Measurements from ENCODE around the gene MRPL30.
"Not testable (repeated sequence)": the region's sequence is repeated elsewhere in the genome, so short reads cannot be mapped to it uniquely, and the experiment has no call there.

MRPL30 gene

GRCh38 chr2:99156891-99157290 is 24.1 kb upstream of the MRPL30 start:
- H3K27me3 ChIP-seq (ENCODE audit: insufficient read depth, low read length), result no peaks in the 10 kb centered on the region
- no peaks in the 10 kb centered on the region for H3K9me3 ChIP-seq (ENCODE audit: low read length)
- no peak overlapping the region for H2AFZ ChIP-seq (ENCODE audit: low read depth, low read length)
- peaks cover 8% of the 10 kb centered on the region for H3K36me3 ChIP-seq (ENCODE audit: insufficient read depth, low read length)
- peaks cover 8% of the 10 kb centered on the region for H3K4me1 ChIP-seq (ENCODE audit: insufficient read depth, low read length)
- no peak overlapping the region for H3K4me3 ChIP-seq (ENCODE audit: low read length)

- H3K36me3 ChIP-seq (ENCODE audit: insufficient read depth, low read length), result peaks cover 14% of the 10 kb centered on the region
- H3K9me3 ChIP-seq (ENCODE audit: low read length), result no peaks in the 10 kb centered on the region
- H2AFZ ChIP-seq (ENCODE audit: low read depth, low read length), result no peak overlapping the region
- no peak overlapping the region for H3K4me3 ChIP-seq (ENCODE audit: low read length)
- peaks cover 8% of the 10 kb centered on the region for H3K4me1 ChIP-seq (ENCODE audit: insufficient read depth, low read length)
- H3K27me3 ChIP-seq (ENCODE audit: insufficient read depth, low read length), result no peaks in the 10 kb centered on the region
Measured at GRCh38 chr2:99158599-99158998, 22.4 kb upstream of the MRPL30 start.

GRCh38 chr2:99159594-99159993 is 21.4 kb upstream of the MRPL30 start:
- H3K9me3 ChIP-seq (ENCODE audit: low read length), result no peaks in the 10 kb centered on the region
- no peaks in the 10 kb centered on the region for H3K27me3 ChIP-seq (ENCODE audit: insufficient read depth, low read length)
- no peak overlapping the region for H3K4me3 ChIP-seq (ENCODE audit: low read length)
- H3K4me1 ChIP-seq (ENCODE audit: insufficient read depth, low read length), result peaks cover 8% of the 10 kb centered on the region
- no peak overlapping the region for H2AFZ ChIP-seq (ENCODE audit: low read depth, low read length)
- H3K36me3 ChIP-seq (ENCODE audit: insufficient read depth, low read length), result peaks cover 14% of the 10 kb centered on the region

GRCh38 chr2:99166218-99166617 is 14.8 kb upstream of the MRPL30 start:
- Histone ChIP-seq H3K4me1 (ENCODE audit: insufficient read depth, low read length) (no peaks in the 10 kb centered on the region), H2AFZ (ENCODE audit: low read depth, low read length) (no peak overlapping the region), H3K27me3 (ENCODE audit: insufficient read depth, low read length) (no peaks in the 10 kb centered on the region), H3K9me3 (ENCODE audit: low read length) (no peaks in the 10 kb centered on the region), H3K36me3 (ENCODE audit: insufficient read depth, low read length) (peaks cover 47% of the 10 kb centered on the region), H3K4me3 (ENCODE audit: low read length) (no peak overlapping the region)

GRCh38 chr2:99169534-99169933 is 11.4 kb upstream of the MRPL30 start:
- H3K27me3 ChIP-seq (ENCODE audit: insufficient read depth, low read length), result no peaks in the 10 kb centered on the region
- no peaks in the 10 kb centered on the region for H3K4me1 ChIP-seq (ENCODE audit: insufficient read depth, low read length)
- H2AFZ ChIP-seq (ENCODE audit: low read depth, low read length), result no peak overlapping the region
- peaks cover 57% of the 10 kb centered on the region for H3K36me3 ChIP-seq (ENCODE audit: insufficient read depth, low read length)
- no peak overlapping the region for H3K4me3 ChIP-seq (ENCODE audit: low read length)
- H3K9me3 ChIP-seq (ENCODE audit: low read length), result no peaks in the 10 kb centered on the region

- peaks cover 52% of the 10 kb centered on the region for H3K36me3 ChIP-seq (ENCODE audit: insufficient read depth, low read length)
Measured at GRCh38 chr2:99171377-99172140, 9.4 kb upstream of the MRPL30 start.

GRCh38 chr2:99181624-99182000 is 628 bp downstream of the MRPL30 start:
- Histone ChIP-seq H3K9me3 (ENCODE audit: low read length) (no peaks in the 10 kb centered on the region), H3K36me3 (ENCODE audit: insufficient read depth, low read length) (peaks cover 4% of the 10 kb centered on the region), H3K4me3 (ENCODE audit: low read length) (peak overlapping the region; percentile 64), H3K4me1 (ENCODE audit: insufficient read depth, low read length) (peaks cover 4% of the 10 kb centered on the region), H3K27me3 (ENCODE audit: insufficient read depth, low read length) (no peaks in the 10 kb centered on the region), H2AFZ (ENCODE audit: low read depth, low read length) (peak overlapping the region; percentile 41)

More at GRCh38 chr2:99171377-99172140, 9.4 kb upstream of the MRPL30 start:
- H3K4me3 ChIP-seq (ENCODE audit: low read length), result no peak overlapping the region
- H3K4me1 ChIP-seq (ENCODE audit: insufficient read depth, low read length), result no peaks in the 10 kb centered on the region
- H3K9me3 ChIP-seq (ENCODE audit: low read length), result no peaks in the 10 kb centered on the region
- no peak overlapping the region for H2AFZ ChIP-seq (ENCODE audit: low read depth, low read length)
- H3K27me3 ChIP-seq (ENCODE audit: insufficient read depth, low read length), result no peaks in the 10 kb centered on the region

GRCh38 chr2:99183025-99183424 is 2.0 kb downstream of the MRPL30 start:
- no peak overlapping the region for H3K4me3 ChIP-seq (ENCODE audit: low read length)
- peaks cover 11% of the 10 kb centered on the region for H3K36me3 ChIP-seq (ENCODE audit: insufficient read depth, low read length)
- H2AFZ ChIP-seq (ENCODE audit: low read depth, low read length), result no peak overlapping the region
- no peaks in the 10 kb centered on the region for H3K27me3 ChIP-seq (ENCODE audit: insufficient read depth, low read length)
- no peaks in the 10 kb centered on the region for H3K9me3 ChIP-seq (ENCODE audit: low read length)
- peaks cover 4% of the 10 kb centered on the region for H3K4me1 ChIP-seq (ENCODE audit: insufficient read depth, low read length)

- H3K9me3 ChIP-seq (ENCODE audit: low read length), result no peaks in the 10 kb centered on the region
- H2AFZ ChIP-seq (ENCODE audit: low read depth, low read length), result no peak overlapping the region
- H3K4me3 ChIP-seq (ENCODE audit: low read length), result no peak overlapping the region
- H3K36me3 ChIP-seq (ENCODE audit: insufficient read depth, low read length), result peaks cover 24% of the 10 kb centered on the region
- H3K4me1 ChIP-seq (ENCODE audit: insufficient read depth, low read length), result peaks cover 3% of the 10 kb centered on the region
- H3K27me3 ChIP-seq (ENCODE audit: insufficient read depth, low read length), result no peaks in the 10 kb centered on the region
Measured at GRCh38 chr2:99184811-99185210, 3.8 kb downstream of the MRPL30 start.

- no peak overlapping the region for H3K4me3 ChIP-seq (ENCODE audit: low read length)
- peaks cover 2% of the 10 kb centered on the region for H3K9me3 ChIP-seq (ENCODE audit: low read length)
- H3K36me3 ChIP-seq (ENCODE audit: insufficient read depth, low read length), result peaks cover 40% of the 10 kb centered on the region
- H2AFZ ChIP-seq (ENCODE audit: low read depth, low read length), result no peak overlapping the region
- no peaks in the 10 kb centered on the region for H3K4me1 ChIP-seq (ENCODE audit: insufficient read depth, low read length)
- H3K27me3 ChIP-seq (ENCODE audit: insufficient read depth, low read length), result no peaks in the 10 kb centered on the region
Measured at GRCh38 chr2:99187011-99187410, 6.0 kb downstream of the MRPL30 start.

GRCh38 chr2:99188357-99188756 is 7.4 kb downstream of the MRPL30 start:
- peaks cover 5% of the 10 kb centered on the region for H3K9me3 ChIP-seq (ENCODE audit: low read length)
- no peaks in the 10 kb centered on the region for H3K27me3 ChIP-seq (ENCODE audit: insufficient read depth, low read length)
- no peaks in the 10 kb centered on the region for H3K4me1 ChIP-seq (ENCODE audit: insufficient read depth, low read length)
- H3K4me3 ChIP-seq (ENCODE audit: low read length), result no peak overlapping the region
- H2AFZ ChIP-seq (ENCODE audit: low read depth, low read length), result no peak overlapping the region
- H3K36me3 ChIP-seq (ENCODE audit: insufficient read depth, low read length), result peaks cover 48% of the 10 kb centered on the region

- Histone ChIP-seq H3K9me3 (ENCODE audit: low read length) (peaks cover 5% of the 10 kb centered on the region), H3K4me1 (ENCODE audit: insufficient read depth, low read length) (no peaks in the 10 kb centered on the region), H3K27me3 (ENCODE audit: insufficient read depth, low read length) (no peaks in the 10 kb centered on the region), H2AFZ (ENCODE audit: low read depth, low read length) (no peak overlapping the region), H3K36me3 (ENCODE audit: insufficient read depth, low read length) (peaks cover 65% of the 10 kb centered on the region), H3K4me3 (ENCODE audit: low read length) (no peak overlapping the region)
Measured at GRCh38 chr2:99190548-99190947, 9.6 kb downstream of the MRPL30 start.

GRCh38 chr2:99192364-99192763 is 11.4 kb downstream of the MRPL30 start:
- not testable (repeated sequence) for H3K9me3 ChIP-seq (ENCODE audit: low read length); H3K27me3 ChIP-seq (ENCODE audit: insufficient read depth, low read length); H3K4me3 ChIP-seq (ENCODE audit: low read length); H2AFZ ChIP-seq (ENCODE audit: low read depth, low read length); H3K4me1 ChIP-seq (ENCODE audit: insufficient read depth, low read length)
- peaks cover 75% of the 10 kb centered on the region for H3K36me3 ChIP-seq (ENCODE audit: insufficient read depth, low read length)

All from neuron (in vitro differentiated cells).